Memory B cell (primary cell): Measurements from ENCODE around the gene DOCK10.
"Not testable (repeated sequence)": the region's sequence is repeated elsewhere in the genome, so short reads cannot be mapped to it uniquely, and the experiment has no call there.

Source experiments
- ATAC-seq: fragments of 150-1000 bp; cut with Tn5 transposase; 2 replicates; pipeline ENCODE4 v1.10.0; 2021; ENCODE audit warnings: low read depth, mild to moderate bottlenecking, moderate library complexity
- DNase-seq, 2 donors: peaks; one replicate each; pipeline ENCODE4 v3.0.0; 2022; ENCODE audit warnings: low spot score in 2 of 2
- H3K27ac Mint-ChIP-seq: one replicate; pipeline ENCODE4 v1.8.0; 2022; ENCODE audit warnings: mild to moderate bottlenecking, moderate library complexity, mixed read lengths
- H3K27me3 Mint-ChIP-seq: one replicate; pipeline ENCODE4 v1.8.0; 2022; ENCODE audit warnings: mixed read lengths
- H3K36me3 Mint-ChIP-seq: one replicate; pipeline ENCODE4 v1.8.0; 2022; ENCODE audit warnings: mild to moderate bottlenecking, mixed read lengths
- H3K4me1 Mint-ChIP-seq: one replicate; pipeline ENCODE4 v1.8.0; 2022; ENCODE audit warnings: mixed read lengths
- H3K4me3 Mint-ChIP-seq: one replicate; pipeline ENCODE4 v1.8.0; 2022; ENCODE audit warnings: mild to moderate bottlenecking, moderate library complexity, mixed read lengths
- H3K9me3 Mint-ChIP-seq: one replicate; pipeline ENCODE4 v1.8.0; 2022; ENCODE audit warnings: mixed read lengths

Gene DOCK10

DNA sequence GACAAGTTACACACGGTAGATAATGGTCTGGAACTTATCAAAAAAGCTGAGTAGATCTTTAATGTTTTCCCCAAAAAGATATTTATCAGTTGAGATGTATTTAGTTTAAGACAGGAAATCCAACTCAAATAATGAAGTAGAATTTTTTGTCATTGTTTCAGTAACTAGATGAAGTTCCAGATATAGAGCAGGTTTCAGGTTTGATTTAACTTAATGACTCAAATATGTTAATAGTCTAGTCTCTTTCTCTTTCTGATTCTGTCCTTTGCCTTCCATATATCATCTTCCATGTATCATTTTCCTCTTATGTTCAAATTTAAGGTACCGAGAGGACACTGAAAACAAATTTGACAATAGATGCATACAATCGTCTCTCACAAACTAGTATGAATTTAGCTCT is 23.6 kb upstream of the DOCK10 start:
- peaks cover 6% of the 10 kb centered on the region for H3K27me3 Mint-ChIP-seq

DNA sequence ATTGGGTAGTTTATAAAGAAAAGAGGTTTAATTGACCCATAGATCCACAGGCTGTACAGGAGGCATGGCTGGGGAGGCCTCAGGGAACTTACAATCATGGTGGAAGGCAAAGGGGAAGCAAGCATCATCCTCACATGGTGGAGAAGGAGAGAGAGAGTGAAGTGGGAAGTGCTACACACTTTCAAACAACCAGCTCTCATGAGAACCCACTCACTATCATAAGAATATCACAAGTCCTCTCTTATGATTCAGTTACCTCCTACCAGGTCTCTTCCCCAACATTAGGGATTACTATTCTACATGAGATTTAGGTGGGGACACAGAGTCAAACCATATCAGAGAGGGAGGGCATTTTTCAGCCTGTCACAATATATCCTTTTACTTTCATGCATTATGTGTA is 22.7 kb upstream of the DOCK10 start:
- Mint-ChIP-seq H3K4me1 (no peaks in the 10 kb centered on the region), H3K36me3 (peaks cover 10% of the 10 kb centered on the region), H3K4me3 (no peak overlapping the region), H3K9me3 (peaks cover 12% of the 10 kb centered on the region), H3K27me3 (peaks cover 5% of the 10 kb centered on the region), H3K27ac (no peak overlapping the region)
- ATAC-seq: no peak
- DNase-seq: no peak

More for the DNA sequence above, 23.6 kb upstream of the DOCK10 start:
- ATAC-seq (no peak), DNase-seq (no peak)
- Mint-ChIP-seq H3K27ac (no peak overlapping the region), H3K9me3 (peaks cover 12% of the 10 kb centered on the region), H3K4me3 (no peak overlapping the region), H3K36me3 (peaks cover 10% of the 10 kb centered on the region), H3K4me1 (no peaks in the 10 kb centered on the region)

DNA sequence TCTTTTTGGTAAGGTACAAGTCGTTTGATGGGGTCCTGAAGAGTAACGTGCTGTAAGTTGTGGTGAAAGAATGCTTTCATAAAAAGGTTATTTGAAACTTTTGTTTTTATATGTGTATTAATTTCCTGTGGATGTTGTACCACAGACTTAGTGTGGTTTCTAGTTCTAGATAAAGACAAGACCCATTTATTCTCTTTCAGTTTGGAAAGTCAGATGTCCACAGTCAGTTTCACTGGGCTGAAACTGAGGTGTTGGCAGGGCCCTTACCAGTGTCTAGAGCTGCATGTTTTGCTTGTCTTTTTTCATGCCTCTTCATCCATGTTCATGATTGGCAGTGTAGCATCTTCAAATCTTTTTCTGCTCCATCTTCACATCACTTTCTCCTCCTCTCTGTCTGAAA is 22.1 kb upstream of the DOCK10 start:
- DNase-seq (no peak), ATAC-seq (no peak)
- peaks cover 5% of the 10 kb centered on the region for H3K27me3 Mint-ChIP-seq
- H3K36me3 Mint-ChIP-seq: peaks cover 10% of the 10 kb centered on the region
- peaks cover 12% of the 10 kb centered on the region for H3K9me3 Mint-ChIP-seq
- no peaks in the 10 kb centered on the region for H3K4me1 Mint-ChIP-seq
- no peak overlapping the region for H3K27ac Mint-ChIP-seq
- no peak overlapping the region for H3K4me3 Mint-ChIP-seq

DNA sequence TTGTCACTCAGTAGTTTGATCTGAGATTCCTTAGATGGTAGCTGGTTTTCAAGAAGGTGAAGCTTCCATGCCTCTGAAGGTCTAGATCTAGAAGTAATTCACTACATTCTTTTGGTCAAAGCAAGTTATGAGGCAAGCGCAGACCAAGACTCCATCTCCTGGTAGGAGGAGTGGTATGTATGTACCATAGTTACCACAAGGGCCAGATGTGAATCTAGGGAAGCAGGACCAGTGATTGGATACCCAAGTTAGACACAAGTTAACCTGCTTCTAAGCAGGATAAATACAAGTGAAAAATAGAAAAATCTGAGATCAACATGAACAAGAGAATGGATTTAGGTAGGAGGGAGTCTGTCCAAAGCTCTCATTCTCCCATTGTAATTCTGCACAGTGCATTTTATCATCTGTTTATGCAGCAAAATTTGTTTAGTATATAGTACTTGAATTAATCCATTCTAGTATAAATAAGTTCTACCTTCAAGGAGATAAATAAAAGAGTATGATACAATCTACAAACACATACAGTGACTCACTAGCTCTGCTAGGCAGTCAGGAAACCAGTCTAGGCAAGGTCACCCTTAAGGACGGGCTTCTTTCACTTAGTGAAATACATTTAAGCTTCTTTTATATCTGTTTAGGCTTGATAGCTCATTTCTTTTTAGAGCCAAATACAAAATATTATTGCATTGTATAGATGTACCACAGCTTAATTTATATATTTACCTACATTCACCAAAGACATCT is 14.2 kb upstream of the DOCK10 start:
- ATAC-seq (no peak), DNase-seq (no peak)
- no peaks in the 10 kb centered on the region for H3K9me3 Mint-ChIP-seq
- H3K36me3 Mint-ChIP-seq: no peaks in the 10 kb centered on the region
- H3K4me1 Mint-ChIP-seq: peaks cover 3% of the 10 kb centered on the region
- H3K27ac Mint-ChIP-seq: no peak overlapping the region
- no peaks in the 10 kb centered on the region for H3K27me3 Mint-ChIP-seq
- H3K4me3 Mint-ChIP-seq: no peak overlapping the region

DNA sequence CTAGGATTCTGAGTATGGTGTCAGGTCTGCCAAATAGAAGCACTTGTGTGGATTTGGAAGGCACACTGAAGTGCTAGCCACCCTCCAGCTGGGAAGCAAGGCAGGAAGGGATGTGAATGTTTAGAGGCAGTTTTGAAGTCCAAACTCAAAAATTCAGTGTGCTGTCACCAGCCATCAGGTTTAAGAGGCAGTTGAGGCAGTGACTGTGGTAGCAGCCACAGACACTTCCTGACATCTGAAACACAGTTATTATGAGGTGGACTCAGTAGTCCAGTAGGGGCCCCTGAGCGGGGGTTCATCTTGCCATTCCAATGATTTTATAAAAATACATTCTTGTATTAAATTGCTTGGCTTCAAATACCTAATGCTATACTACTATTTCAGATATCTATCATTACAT is 13.4 kb upstream of the DOCK10 start:
- Mint-ChIP-seq H3K27me3 (no peaks in the 10 kb centered on the region), H3K4me3 (no peak overlapping the region), H3K36me3 (no peaks in the 10 kb centered on the region), H3K4me1 (peaks cover 3% of the 10 kb centered on the region), H3K9me3 (no peaks in the 10 kb centered on the region), H3K27ac (no peak overlapping the region)
- no peak for DNase-seq
- no peak for ATAC-seq

DNA sequence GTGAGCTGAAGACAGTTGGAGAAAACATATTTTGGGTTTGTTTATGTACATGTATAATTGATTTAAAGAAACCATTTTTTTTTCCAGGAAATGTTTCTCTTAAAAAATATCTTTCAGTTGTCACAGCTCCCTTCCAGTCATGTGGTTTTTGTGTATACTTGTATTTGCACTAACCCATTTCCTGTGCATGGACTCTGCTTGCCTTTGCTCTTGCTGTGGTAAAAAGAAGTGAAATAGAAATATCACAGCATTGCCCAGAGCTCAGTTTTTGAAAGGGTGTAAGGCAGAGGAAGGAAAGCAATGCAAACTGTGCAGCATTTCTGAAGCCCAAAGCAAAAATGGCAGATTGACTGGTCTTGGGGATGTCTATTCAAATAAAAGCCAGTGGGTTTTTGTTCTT is 10.4 kb upstream of the DOCK10 start:
- H3K9me3 Mint-ChIP-seq: no peaks in the 10 kb centered on the region
- no peak overlapping the region for H3K4me3 Mint-ChIP-seq
- no peak overlapping the region for H3K27ac Mint-ChIP-seq
- no peak for DNase-seq
- peak; percentile 41 for ATAC-seq
- peaks cover 3% of the 10 kb centered on the region for H3K4me1 Mint-ChIP-seq
- peaks cover 1% of the 10 kb centered on the region for H3K27me3 Mint-ChIP-seq
- no peaks in the 10 kb centered on the region for H3K36me3 Mint-ChIP-seq

DNA sequence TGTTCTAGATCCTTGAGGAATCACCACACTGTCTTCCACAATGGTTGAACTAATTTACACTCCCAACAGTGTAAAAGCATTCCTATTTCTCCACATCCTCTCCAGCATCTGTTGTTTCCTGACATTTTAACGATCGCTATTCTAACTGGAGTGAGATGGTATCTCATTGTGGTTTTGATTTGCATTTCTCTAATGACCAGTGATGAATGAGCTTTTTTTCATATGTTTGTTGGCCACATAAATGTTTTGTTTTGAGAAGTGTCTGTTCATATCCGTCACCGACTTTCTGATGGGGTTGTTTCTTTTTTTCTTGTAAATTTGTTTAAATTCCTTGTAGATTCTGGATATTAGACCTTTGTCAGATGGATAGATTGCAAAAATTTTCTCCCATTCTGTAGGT is 5.2 kb upstream of the DOCK10 start:
- not testable (repeated sequence) for H3K27me3 Mint-ChIP-seq, ATAC-seq, H3K27ac Mint-ChIP-seq, H3K4me1 Mint-ChIP-seq, DNase-seq, H3K36me3 Mint-ChIP-seq, H3K9me3 Mint-ChIP-seq, H3K4me3 Mint-ChIP-seq

DNA sequence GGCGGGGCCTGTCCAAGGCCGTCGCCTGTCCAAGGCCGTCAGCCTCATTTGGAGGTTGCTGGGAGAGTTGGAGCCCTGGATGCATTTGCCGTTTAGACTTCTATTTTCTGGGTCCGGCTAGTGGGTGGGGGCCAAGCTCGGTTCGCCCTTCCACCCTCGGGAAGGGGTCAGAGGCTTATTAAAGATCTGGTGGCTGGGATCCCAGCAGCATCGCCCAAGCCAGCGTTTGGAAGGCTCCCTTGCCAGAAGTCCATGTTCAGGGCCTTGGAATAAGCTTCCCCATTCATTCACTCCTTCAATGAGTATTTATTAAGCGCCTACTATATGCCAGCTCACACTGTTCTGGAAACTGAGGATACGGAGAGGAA is 516 bp upstream of the DOCK10 start:
- H3K4me1 Mint-ChIP-seq: peaks cover 36% of the 10 kb centered on the region
- H3K27me3 Mint-ChIP-seq: no peaks in the 10 kb centered on the region
- H3K9me3 Mint-ChIP-seq: no peaks in the 10 kb centered on the region
- no peak overlapping the region for H3K27ac Mint-ChIP-seq
- ATAC-seq: no peak
- H3K4me3 Mint-ChIP-seq: peak overlapping the region; percentile 74
- no peaks in the 10 kb centered on the region for H3K36me3 Mint-ChIP-seq
- no peak for DNase-seq

DNA sequence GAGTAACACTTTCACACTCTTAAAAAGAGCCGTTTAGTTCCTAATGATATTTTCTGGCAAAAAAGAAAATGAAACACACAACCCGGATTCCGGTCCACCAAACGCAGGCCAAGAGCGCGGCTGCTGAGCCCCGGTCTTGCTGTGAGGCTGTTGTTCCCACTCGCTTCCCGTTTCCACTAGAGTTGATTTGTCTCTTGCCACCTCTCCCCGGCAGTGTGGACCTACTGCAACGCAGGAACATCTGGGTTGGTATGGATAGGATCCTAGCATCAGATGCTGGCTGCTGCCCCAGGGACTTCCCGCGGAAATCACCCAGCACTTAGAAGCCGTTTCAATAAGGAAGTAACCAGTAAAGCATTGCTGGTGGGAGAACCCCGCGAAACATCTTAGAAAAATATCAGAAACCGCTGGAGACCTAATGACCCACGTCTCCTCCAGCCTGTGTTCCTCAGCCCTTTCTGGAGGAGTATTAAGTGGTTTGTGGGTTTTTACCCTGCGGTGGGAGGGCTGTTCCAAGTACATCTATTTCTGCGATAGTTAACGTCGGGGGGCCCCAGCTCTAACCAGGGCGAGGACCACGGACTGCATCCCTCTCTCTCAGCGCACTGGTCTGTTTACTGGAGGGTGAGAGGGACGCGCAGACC is 939 bp downstream of the DOCK10 start:
- Mint-ChIP-seq H3K36me3 (no peaks in the 10 kb centered on the region), H3K27ac (peak overlapping the region; percentile 97), H3K9me3 (no peaks in the 10 kb centered on the region), H3K4me3 (peak overlapping the region; percentile 91), H3K27me3 (no peaks in the 10 kb centered on the region), H3K4me1 (peaks cover 44% of the 10 kb centered on the region)
- DNase-seq (peak in 1 of 2 donors; percentile 64), ATAC-seq (peak; percentile 82)

DNA sequence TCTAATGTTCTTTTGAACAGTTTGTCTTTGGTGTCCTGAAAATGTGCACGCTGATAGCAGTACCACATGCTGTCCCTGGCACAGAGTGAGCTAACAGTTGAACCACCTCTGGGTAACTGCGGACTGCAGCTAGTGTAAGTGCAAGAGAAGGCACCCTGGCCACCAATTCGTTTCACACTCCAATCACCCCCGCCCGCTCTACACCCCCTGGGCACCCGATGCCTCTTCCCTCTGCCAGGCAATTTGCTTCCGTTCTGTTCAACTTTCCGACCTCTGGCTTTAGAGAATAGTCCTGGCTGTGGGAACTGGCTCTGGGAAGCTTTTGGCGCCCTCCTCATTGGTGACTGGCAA is 1.4 kb downstream of the DOCK10 start:
- H3K9me3 Mint-ChIP-seq: no peaks in the 10 kb centered on the region
- peak overlapping the region; percentile 97 for H3K27ac Mint-ChIP-seq
- no peaks in the 10 kb centered on the region for H3K27me3 Mint-ChIP-seq
- H3K36me3 Mint-ChIP-seq: no peaks in the 10 kb centered on the region
- ATAC-seq: peak; percentile 28
- peak overlapping the region; percentile 91 for H3K4me3 Mint-ChIP-seq
- H3K4me1 Mint-ChIP-seq: peaks cover 44% of the 10 kb centered on the region
- peak in 1 of 2 donors; percentile 15 for DNase-seq

DNA sequence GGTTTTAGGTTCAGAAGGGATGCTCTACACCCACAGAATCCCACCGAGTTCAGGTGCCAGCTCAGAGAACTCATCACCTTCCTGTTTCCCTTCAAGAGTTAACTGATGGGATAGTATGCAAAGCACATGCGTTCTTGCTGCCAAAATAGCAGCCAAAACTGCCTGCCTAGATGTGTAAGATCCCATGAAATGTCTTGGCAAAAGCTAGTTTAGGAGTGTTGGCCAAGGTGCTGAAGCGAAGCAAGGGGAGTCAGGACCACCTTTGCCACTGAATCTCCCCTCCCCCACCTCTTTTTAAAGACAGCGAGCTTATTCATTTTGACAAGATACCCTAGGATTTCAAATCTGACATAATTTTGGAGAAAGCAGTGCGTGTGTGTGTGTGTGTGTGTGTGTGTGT is 2.1 kb downstream of the DOCK10 start:
- peaks cover 2% of the 10 kb centered on the region for H3K36me3 Mint-ChIP-seq
- H3K4me1 Mint-ChIP-seq: peaks cover 47% of the 10 kb centered on the region
- H3K4me3 Mint-ChIP-seq: peak overlapping the region; percentile 91
- no peaks in the 10 kb centered on the region for H3K27me3 Mint-ChIP-seq
- DNase-seq (no peak), ATAC-seq (no peak)
- H3K27ac Mint-ChIP-seq: peak overlapping the region; percentile 97
- H3K9me3 Mint-ChIP-seq: no peaks in the 10 kb centered on the region

DNA sequence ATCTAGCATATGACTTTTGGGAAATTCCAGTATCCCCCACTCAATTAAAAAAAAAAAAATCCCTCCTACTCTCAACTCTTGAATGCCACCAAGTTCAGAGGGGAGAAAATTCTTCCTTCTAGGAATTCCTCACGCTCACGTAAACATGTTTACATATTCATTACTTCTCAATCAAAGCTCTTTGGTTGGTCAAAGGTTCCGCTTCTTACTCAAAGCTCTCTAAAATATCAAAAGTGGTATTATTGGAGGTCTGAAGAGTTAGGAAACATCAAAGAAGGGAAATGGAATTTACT is 4.1 kb downstream of the DOCK10 start:
- Mint-ChIP-seq H3K9me3 (no peaks in the 10 kb centered on the region), H3K4me1 (peaks cover 44% of the 10 kb centered on the region), H3K4me3 (peak overlapping the region; percentile 74), H3K36me3 (peaks cover 7% of the 10 kb centered on the region), H3K27ac (peak overlapping the region; percentile 93), H3K27me3 (no peaks in the 10 kb centered on the region)
- ATAC-seq (no peak), DNase-seq (no peak)

DNA sequence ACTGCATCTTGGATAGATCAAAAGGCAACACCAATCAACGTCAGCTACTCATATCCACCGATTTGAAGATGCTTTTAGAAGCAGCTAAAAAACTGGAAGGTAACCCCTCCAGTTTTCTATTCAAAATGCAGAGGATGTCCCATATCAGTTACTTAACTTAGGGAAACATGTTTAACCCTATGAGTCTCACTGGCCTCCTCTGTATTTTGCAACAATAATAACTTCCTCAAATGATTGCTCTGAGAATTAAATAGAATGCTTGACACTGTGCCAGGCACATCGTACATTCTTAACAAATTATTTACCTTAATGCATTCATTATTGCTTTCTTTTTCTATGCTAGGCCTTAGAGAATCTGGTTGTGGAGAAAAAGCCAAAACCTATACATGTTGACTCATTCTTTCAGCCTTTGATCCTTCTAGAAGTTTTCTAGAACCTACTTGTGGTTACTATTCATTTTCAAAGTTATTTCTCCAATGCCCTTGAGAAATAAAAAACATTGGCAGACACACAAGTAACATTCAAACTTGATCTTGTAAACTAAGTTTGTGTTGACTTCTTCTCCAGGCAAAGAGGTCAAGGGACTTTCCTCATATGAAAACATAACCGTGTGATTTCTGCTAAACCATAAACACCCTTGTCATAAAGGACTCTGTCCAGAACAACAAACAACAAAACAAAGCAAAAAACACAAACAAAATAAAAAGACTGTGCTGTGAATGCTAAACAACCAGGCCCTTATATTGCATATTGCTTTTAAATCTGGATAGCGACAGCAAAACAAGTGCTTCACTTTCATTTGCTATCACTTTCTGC is 4.6 kb downstream of the DOCK10 start:
- Mint-ChIP-seq H3K4me3 (peak overlapping the region; percentile 74), H3K27me3 (no peaks in the 10 kb centered on the region), H3K4me1 (peaks cover 39% of the 10 kb centered on the region), H3K9me3 (no peaks in the 10 kb centered on the region), H3K36me3 (peaks cover 7% of the 10 kb centered on the region), H3K27ac (peak overlapping the region; percentile 93)
- ATAC-seq (no peak), DNase-seq (no peak)

DNA sequence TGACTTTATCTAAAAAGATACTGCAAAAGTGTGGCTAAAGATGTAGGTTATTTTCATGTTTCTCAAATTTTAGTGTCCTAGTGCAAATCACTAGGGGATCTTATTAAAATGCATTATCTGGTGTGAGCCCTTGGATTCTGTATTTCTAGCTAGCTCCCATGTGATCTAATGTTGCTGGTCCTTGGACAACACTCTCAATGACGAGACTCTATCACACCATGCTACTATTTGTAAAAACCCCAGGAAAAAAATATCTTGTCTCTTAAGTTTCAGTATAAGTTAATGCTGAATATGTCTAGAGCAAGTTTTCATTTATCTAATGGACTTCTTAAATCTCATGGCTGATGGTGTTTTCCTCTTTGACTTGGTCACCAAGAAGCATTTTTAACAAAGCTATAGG is 5.8 kb downstream of the DOCK10 start:
- DNase-seq (no peak), ATAC-seq (no peak)
- Mint-ChIP-seq H3K36me3 (peaks cover 7% of the 10 kb centered on the region), H3K27me3 (no peaks in the 10 kb centered on the region), H3K4me3 (no peak overlapping the region), H3K9me3 (no peaks in the 10 kb centered on the region), H3K27ac (peak overlapping the region; percentile 81), H3K4me1 (peaks cover 41% of the 10 kb centered on the region)
